ENCODE data around the gene FAM216B. TPM values are rescaled to one million over a fixed set of nuclear protein-coding genes. Genes with fewer than 3 reads are reported as not detected.

The FAM216B gene
- total and polyA plus RNA-seq, 10 of the 15 experiments (the other 5 are each of a cell fraction or from before 2014, with no cell fraction given) = not detected

GRCh38 chr13:42754801-42755510 is 26.4 kb upstream of the FAM216B start:
- Histone ChIP-seq H2AFZ (ENCODE audit: control insufficient read depth, low read depth, low read length) (no peak overlapping the region), H3K36me3 (ENCODE audit: control insufficient read depth in 2 of 2, insufficient read depth in 2 of 2, low read length in 1 of 2) (no peaks in the 10 kb centered on the region), H3K9me3 (replicated peaks; ENCODE audit: control insufficient read depth, insufficient read depth, low read length) (no peaks in the 10 kb centered on the region; the same call in 2 of the 3 replicates), H3K4me1 (ENCODE audit: control insufficient read depth, insufficient read depth, low read length) (no peaks in the 10 kb centered on the region), H3K79me2 (ENCODE audit: control insufficient read depth, insufficient read depth, low read length) (no peaks in the 10 kb centered on the region), H4K20me1 (ENCODE audit: control insufficient read depth, insufficient read depth) (no peaks in the 10 kb centered on the region), H3K4me3 (no peak overlapping the region), H3K27me3 (replicated peaks in 1 of 2; ENCODE audit: control insufficient read depth in 2 of 2, insufficient read depth in 2 of 2, low read length in 1 of 2) (no peaks in the 10 kb centered on the region; a peak in 1 of 4 replicates), H3K4me2 (ENCODE audit: control insufficient read depth, insufficient read depth) (no peak overlapping the region), H3K27ac (ENCODE audit: control insufficient read depth, insufficient read depth) (no peak overlapping the region), H3K9ac (ENCODE audit: control insufficient read depth, insufficient read depth, low read length) (no peak overlapping the region)
- ATAC-seq = no peak
- WGBS (ENCODE audit: insufficient coverage, insufficient replicate concordance, low lambda C conversion rate, missing lambda C conversion rate) = 94% methylated on average over 1 of the region's 1 CpG
- POLR2A ChIA-PET = interaction anchor here (0.6 kb wide), 1 partner anchor 1116 kb away, joined by 3 read pairs; no protein-coding TSS in a partner anchor
- no TSS peak for BruUV-seq (replicated peaks)
- CTCF ChIA-PET = no interaction called here
- in situ Hi-C loops (cut with MboI) (no loop called here), intact Hi-C loops (cut with micrococcal nuclease; ENCODE audit: unreplicated experiment) (no loop called here)
- FAIRE-seq = no peak
- DNase-seq (ENCODE audit: low read depth, low spot score) = no peak
- RAD21 ChIA-PET (ENCODE audit: unreplicated experiment) = no interaction called here
- SMC1A ChIA-PET (ENCODE audit: uncharacterized antibody, unreplicated experiment) = no interaction called here
- TF ChIP-seq ZNF687 (IDR thresholded peaks at IDR 0.05) = no peak
- TF ChIP-seq YBX1 (IDR thresholded peaks at IDR 0.05) = no peak
- TF ChIP-seq CREM (IDR thresholded peaks at IDR 0.05; ENCODE audit: low read depth) = no peak
- no peak for TF ChIP-seq NBN (IDR thresholded peaks at IDR 0.05)
- no peak for TF ChIP-seq EED (IDR thresholded peaks at IDR 0.05; ENCODE audit: low read depth)
- no peak for TF ChIP-seq EZH2 (IDR thresholded peaks at IDR 0.05; ENCODE audit: borderline replicate concordance, control insufficient read depth, low read depth, low read length)
- no peak for TF ChIP-seq MTA2 (IDR thresholded peaks at IDR 0.05; ENCODE audit: low read depth)
- no peak for TF ChIP-seq SMAD5 (IDR thresholded peaks at IDR 0.05; ENCODE audit: low read depth)
- TF ChIP-seq NKRF (conservative IDR thresholded peaks at IDR 0.05) = no peak
- no peak for TF ChIP-seq BCL11A (IDR thresholded peaks at IDR 0.05; ENCODE audit: low read depth, low read length)
- TF ChIP-seq E2F8 (IDR thresholded peaks at IDR 0.05; ENCODE audit: low read depth, partially characterized antibody) = no peak

Measured in GM12878 (cell line).